ENCODE measurements around the gene RADIL. TPM values are rescaled to one million over a fixed set of nuclear protein-coding genes. Genes with fewer than 3 reads are reported as not detected.

The RADIL gene
- total and polyA plus RNA-seq, 9 of the 15 experiments (the other 6 are each of a cell fraction or from before 2014, with no cell fraction given): 0.06 to 8.1 (median 1.9) TPM; not detected in 1

DNA sequence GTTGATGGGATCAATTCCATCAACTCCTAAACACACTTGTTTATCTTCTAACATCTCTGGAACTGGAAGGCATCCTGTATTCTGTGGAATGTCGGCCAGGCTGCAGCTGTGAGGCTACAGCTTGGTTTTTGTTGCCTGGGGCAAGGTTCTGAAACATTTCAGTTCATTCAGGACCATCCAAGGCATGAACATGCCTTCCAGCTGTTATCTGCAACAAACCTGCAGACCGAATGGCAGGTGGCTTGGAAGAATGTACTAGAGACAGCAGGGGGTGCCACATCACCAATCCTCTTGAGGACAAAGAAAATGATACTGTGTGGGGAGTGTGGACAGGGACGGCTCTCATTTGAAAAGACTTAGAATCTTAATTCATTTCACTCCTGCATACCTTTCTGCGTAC lies 34.1 kb downstream of the RADIL start (continued):
- TF ChIP-seq, protein P1, sequence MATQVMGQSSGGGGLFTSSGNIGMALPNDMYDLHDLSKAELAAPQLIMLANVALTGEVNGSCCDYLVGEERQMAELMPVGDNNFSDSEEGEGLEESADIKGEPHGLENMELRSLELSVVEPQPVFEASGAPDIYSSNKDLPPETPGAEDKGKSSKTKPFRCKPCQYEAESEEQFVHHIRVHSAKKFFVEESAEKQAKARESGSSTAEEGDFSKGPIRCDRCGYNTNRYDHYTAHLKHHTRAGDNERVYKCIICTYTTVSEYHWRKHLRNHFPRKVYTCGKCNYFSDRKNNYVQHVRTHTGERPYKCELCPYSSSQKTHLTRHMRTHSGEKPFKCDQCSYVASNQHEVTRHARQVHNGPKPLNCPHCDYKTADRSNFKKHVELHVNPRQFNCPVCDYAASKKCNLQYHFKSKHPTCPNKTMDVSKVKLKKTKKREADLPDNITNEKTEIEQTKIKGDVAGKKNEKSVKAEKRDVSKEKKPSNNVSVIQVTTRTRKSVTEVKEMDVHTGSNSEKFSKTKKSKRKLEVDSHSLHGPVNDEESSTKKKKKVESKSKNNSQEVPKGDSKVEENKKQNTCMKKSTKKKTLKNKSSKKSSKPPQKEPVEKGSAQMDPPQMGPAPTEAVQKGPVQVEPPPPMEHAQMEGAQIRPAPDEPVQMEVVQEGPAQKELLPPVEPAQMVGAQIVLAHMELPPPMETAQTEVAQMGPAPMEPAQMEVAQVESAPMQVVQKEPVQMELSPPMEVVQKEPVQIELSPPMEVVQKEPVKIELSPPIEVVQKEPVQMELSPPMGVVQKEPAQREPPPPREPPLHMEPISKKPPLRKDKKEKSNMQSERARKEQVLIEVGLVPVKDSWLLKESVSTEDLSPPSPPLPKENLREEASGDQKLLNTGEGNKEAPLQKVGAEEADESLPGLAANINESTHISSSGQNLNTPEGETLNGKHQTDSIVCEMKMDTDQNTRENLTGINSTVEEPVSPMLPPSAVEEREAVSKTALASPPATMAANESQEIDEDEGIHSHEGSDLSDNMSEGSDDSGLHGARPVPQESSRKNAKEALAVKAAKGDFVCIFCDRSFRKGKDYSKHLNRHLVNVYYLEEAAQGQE (IDR thresholded peaks at IDR 0.05; ENCODE audit: borderline replicate concordance): peak; percentile 67; the same call in 1 of the 2 replicates
- TF ChIP-seq, protein P1 (CRISPR knock-in tag; IDR thresholded peaks at IDR 0.05; ENCODE audit: low read depth): no peak
- 0 out of 2 replicates have a peak, but pooled peaks have one; percentile 22 for TF ChIP-seq ZNF24 (IDR thresholded peaks at IDR 0.05)
- TF ChIP-seq RAD21 (CRISPR knock-in tag; conservative IDR thresholded peaks at IDR 0.05 in 1 of 2, IDR thresholded peaks at IDR 0.05 in 1 of 2): peak; percentile 49 to 71
- TF ChIP-seq ZNF436 (CRISPR knock-in tag; IDR thresholded peaks at IDR 0.05): no peak
